HUES64 (cell line): ENCODE measurements around the gene ATXN1.

Experiments used
- H3K27ac ChIP-seq: 2 replicates; pipeline ENCODE4 v1.7.0; 2013; ENCODE audit warnings: low read depth, low read length, inconsistent platforms
- H3K27me3 ChIP-seq: 2 replicates; pipeline ENCODE4 v1.6.1; 2013; ENCODE audit warnings: mild to moderate bottlenecking, low read length; ENCODE audit not compliant: insufficient read depth
- H3K36me3 ChIP-seq: 2 replicates; pipeline ENCODE4 v1.6.1; 2013; ENCODE audit warnings: mild to moderate bottlenecking, low read length; ENCODE audit not compliant: insufficient read depth
- H3K4me1 ChIP-seq: 2 replicates; pipeline ENCODE4 v1.6.1; 2013; ENCODE audit warnings: mild to moderate bottlenecking, low read length, moderate library complexity; ENCODE audit not compliant: insufficient read depth
- H3K4me3 ChIP-seq: 2 replicates; pipeline ENCODE4 v1.5.1; 2013; ENCODE audit warnings: mild to moderate bottlenecking, low read length, moderate library complexity
- H3K9ac ChIP-seq: 2 replicates; pipeline ENCODE4 v1.6.1; 2013; ENCODE audit warnings: mild to moderate bottlenecking, low read depth, low read length
- H3K9me3 ChIP-seq: 2 replicates; pipeline ENCODE4 v1.6.1; 2013; ENCODE audit warnings: low read depth, low read length; ENCODE audit not compliant: insufficient read depth
- WGBS: fragments of 150-250, 120-280 bp; methylation state at CpG from one replicate; pipeline ENCODE4 v1.1.7; 2013; ENCODE audit warnings: missing lambda C conversion rate; 5-methylcytosine and 5-hydroxymethylcytosine counted together

ATXN1 gene

DNA sequence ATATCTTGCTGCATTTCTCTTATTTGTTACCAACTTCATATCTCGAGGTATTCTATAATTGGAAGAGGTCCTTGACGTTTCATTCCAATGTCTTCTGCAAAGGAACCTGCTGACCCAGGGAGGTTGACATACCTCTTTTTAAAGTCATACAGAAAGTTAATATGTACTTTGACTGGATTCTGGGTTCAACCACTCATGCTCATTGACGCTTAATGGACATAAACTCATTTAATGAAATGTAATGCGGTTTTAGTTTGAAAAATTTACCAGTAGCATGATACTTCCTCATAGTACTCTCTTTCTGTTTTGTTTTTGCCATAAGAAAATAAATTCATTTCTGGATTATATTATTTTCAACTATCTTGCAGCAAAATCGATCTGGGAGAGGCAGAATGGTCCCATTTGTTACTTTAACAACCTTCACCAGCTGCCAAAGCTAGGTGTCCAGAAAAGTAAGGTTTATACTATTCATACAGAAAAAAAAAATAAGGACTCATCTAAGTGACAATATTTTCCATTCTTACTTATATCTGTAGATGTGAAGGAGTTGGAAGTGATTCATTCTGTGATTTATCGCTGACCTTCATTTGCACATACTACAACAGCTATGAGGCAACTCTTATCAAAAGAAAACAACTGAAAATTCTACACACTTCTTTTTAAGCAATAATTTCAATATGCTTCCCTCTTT lies 101.6 kb downstream of the ATXN1 start:
- no peaks in the 10 kb centered on the region for H3K27me3 ChIP-seq
- no peak overlapping the region for H3K27ac ChIP-seq
- no peaks in the 10 kb centered on the region for H3K36me3 ChIP-seq
- peaks cover 9% of the 10 kb centered on the region for H3K9me3 ChIP-seq
- no peak overlapping the region for H3K9ac ChIP-seq
- no peak overlapping the region for H3K4me3 ChIP-seq
- WGBS, result 95% methylated on average over 5 of the region's 6 CpGs
- no peaks in the 10 kb centered on the region for H3K4me1 ChIP-seq

DNA sequence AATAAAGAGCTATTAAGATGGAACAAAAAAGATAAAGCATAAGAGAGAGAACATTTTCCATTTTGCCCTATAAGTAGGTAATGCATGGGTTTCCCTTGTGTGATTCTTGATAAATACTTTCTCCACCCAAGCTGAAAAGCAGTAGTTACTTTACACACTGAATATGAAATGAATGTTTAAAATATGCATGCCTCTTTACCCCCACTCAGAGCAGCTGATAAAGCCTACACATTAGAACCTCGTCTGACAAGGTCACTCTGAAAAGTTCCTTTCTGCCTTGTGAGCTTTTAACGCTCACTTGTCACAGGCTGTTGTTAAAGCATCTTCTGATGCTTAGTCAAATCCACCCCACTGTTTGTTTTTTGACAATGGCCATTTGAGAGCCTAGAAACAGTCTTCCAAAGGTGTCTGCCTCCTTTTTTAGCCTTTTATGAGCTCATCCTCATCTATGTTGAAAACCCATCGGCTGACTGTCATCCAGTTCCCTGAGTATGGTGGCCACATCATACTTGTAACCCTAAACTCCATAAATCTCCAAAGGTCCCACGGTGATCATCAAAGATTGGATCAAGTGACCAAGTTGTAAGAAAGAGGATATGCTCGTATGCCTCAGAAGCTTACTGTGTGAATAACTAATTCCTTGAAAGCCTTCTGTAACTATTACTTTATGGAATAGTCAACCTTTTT lies 102.8 kb downstream of the ATXN1 start:
- H3K36me3 ChIP-seq, result no peaks in the 10 kb centered on the region
- peaks cover 9% of the 10 kb centered on the region for H3K9me3 ChIP-seq
- no peak overlapping the region for H3K4me3 ChIP-seq
- H3K9ac ChIP-seq, result no peak overlapping the region
- WGBS, result 61% methylated on average over 5 of the region's 5 CpGs
- H3K27me3 ChIP-seq, result no peaks in the 10 kb centered on the region
- no peak overlapping the region for H3K27ac ChIP-seq
- H3K4me1 ChIP-seq, result no peaks in the 10 kb centered on the region

DNA sequence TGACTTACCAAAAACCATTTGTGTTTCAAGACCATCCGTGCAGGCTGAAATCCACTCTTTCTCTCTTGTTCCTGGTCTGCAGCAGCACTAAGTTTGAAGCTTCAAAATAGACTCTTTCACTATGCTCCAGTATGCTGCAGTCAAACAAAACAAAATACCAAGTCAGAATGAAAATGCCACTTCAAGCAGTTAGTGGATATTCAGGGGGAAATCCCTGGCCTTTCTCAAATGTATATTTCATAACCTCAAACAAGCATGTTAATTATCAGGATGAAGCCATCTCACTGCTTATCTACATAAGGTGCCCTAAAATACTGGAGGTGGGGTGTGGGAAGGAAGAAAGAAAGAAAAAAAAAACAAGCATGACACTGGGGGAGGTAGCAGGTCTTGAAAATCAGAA lies 103.5 kb downstream of the ATXN1 start:
- 90% methylated on average over 1 of the region's 1 CpG for WGBS
- H3K9ac ChIP-seq, result no peak overlapping the region

DNA sequence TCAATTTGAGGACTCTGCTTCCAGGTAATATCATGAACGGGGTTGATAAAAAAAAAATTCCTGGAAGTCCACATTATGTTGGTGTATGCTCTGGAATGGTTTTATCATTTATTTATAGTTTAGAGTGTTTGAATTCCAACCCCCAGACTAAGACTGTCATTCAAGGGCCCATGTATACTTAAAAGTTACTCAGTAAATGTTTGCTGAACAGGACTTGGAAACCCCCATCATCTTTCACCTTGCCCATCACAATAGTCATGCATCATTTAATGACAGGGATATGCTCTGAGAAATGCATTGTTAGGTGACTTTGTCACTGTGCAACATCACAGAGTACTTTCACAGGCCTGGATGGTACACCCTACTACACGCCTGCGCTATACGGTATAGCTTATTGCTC lies 104.8 kb downstream of the ATXN1 start:
- WGBS, result 99% methylated on average over 4 of the region's 4 CpGs
- Histone ChIP-seq H3K4me3 (no peak overlapping the region), H3K27me3 (no peaks in the 10 kb centered on the region), H3K36me3 (no peaks in the 10 kb centered on the region), H3K4me1 (no peaks in the 10 kb centered on the region), H3K9me3 (peaks cover 2% of the 10 kb centered on the region; the same call in 1 of the 2 replicates), H3K27ac (no peak overlapping the region), H3K9ac (no peak overlapping the region)

More for the DNA sequence above, 103.5 kb downstream of the ATXN1 start:
- Histone ChIP-seq H3K36me3 (no peaks in the 10 kb centered on the region), H3K4me1 (no peaks in the 10 kb centered on the region), H3K27ac (no peak overlapping the region), H3K4me3 (no peak overlapping the region), H3K27me3 (no peaks in the 10 kb centered on the region), H3K9me3 (peaks cover 9% of the 10 kb centered on the region)

DNA sequence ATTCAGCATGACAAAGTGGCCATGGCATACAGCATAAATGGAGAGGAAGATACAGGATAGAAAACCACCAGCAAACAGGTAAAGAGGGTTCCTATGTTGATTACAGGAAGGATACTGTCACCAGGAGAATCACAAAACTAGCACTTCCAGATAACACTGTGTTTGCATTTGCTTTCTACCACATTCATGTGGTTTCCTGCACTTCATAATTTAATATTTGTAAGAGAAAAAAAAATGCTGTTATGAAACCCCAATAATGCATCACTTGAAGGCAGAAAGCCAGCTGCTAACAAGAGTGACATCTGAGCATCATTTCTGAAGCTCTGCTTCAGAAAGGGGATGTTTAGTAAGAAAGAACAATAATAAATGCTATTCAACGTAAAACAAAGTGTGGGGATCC lies 106.6 kb downstream of the ATXN1 start:
- Histone ChIP-seq H3K27ac (no peak overlapping the region), H3K36me3 (no peaks in the 10 kb centered on the region), H3K27me3 (no peaks in the 10 kb centered on the region), H3K9me3 (no peaks in the 10 kb centered on the region), H3K4me1 (no peaks in the 10 kb centered on the region), H3K4me3 (no peak overlapping the region), H3K9ac (no peak overlapping the region)
- WGBS, result 95% methylated on average over 1 of the region's 1 CpG

DNA sequence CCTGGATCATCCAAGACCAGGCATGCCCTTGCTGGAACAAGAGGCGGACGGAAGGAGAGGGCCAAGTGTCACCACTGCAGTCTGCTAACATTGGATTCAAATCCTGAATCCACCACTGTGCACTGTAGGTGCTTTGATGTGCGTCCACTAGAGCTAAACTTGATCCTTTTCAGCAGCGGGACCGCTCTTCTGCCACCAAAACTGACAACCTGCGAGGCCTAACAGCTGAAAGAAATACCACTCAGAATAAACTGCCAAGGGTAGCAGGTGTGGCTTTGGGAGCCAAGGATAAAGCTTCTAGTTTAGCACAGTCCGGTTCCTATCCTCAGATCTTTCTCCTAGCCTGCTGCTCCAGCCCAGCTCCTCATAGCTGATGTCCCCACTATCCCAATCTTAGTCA lies 108.0 kb downstream of the ATXN1 start:
- H3K27ac ChIP-seq, result no peak overlapping the region
- H3K36me3 ChIP-seq, result no peaks in the 10 kb centered on the region
- H3K9ac ChIP-seq, result no peak overlapping the region
- no peaks in the 10 kb centered on the region for H3K27me3 ChIP-seq
- no peaks in the 10 kb centered on the region for H3K9me3 ChIP-seq
- H3K4me3 ChIP-seq, result no peak overlapping the region
- no peaks in the 10 kb centered on the region for H3K4me1 ChIP-seq
- WGBS, result 93% methylated on average over 7 of the region's 7 CpGs

DNA sequence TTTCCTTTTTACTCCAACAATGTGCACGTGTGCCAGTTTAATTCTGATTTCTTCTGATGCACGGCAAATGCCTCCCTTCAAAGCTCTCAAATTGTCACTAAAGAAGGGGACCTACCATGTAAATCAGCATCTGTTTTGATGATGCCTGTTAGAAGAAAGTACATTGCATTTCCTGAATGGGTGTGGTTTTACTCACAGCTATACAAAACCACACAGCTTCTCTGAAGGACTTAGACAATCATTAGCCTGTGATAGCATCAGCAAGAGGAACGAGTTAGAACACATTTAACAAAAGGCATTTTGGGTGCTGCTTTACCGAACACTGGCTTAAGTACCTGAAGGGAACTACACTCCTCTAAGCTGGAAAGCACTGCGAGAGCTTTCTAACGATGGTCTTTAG lies 109.4 kb downstream of the ATXN1 start:
- 95% methylated on average over 6 of the region's 6 CpGs for WGBS
- Histone ChIP-seq H3K27me3 (no peaks in the 10 kb centered on the region), H3K27ac (no peak overlapping the region), H3K9me3 (no peaks in the 10 kb centered on the region), H3K4me3 (no peak overlapping the region), H3K4me1 (no peaks in the 10 kb centered on the region), H3K9ac (no peak overlapping the region), H3K36me3 (no peaks in the 10 kb centered on the region)

DNA sequence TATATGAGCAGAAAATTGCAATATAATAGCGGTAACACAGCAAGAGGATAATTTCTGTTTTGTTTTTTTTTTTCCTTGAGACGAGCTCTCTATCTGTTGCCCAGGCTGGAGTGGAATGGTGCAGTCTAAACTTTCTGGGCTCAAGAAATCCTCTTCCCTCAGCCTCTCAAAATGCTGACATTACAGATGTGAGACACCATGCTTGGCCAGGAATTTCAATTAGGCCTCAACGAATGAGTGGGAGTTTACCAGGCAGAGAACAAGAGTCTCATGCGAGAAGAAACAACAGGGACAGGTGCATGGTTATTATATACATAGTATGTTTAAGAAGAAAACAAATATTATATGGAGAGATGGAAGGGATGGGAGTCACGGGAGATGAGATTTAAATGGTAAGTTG lies 111.4 kb downstream of the ATXN1 start:
- Histone ChIP-seq H3K9me3 (no peaks in the 10 kb centered on the region), H3K36me3 (no peaks in the 10 kb centered on the region), H3K9ac (no peak overlapping the region), H3K4me1 (no peaks in the 10 kb centered on the region), H3K4me3 (no peak overlapping the region), H3K27ac (no peak overlapping the region), H3K27me3 (no peaks in the 10 kb centered on the region)
- WGBS, result 91% methylated on average over 4 of the region's 5 CpGs

DNA sequence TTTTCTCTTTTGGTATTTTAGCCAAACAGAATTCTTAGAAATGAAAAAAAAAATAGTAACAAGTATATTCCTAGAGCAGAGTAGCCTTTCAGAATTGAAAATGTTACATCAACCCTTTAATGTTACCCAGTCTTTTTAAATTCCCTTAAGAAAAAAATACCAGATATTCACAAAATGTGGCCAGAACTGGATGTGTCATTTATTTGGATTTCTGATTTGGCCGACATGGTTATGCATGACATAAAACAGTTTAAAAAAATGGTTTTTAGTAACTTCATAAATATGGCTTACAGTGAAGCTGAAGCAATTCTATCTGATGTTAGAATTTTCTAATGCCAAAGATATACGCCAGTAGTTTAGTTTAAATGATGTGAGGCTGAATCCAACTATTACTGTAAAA lies 112.0 kb downstream of the ATXN1 start:
- Histone ChIP-seq H3K9ac (no peak overlapping the region), H3K4me1 (no peaks in the 10 kb centered on the region), H3K27me3 (no peaks in the 10 kb centered on the region), H3K4me3 (no peak overlapping the region), H3K36me3 (no peaks in the 10 kb centered on the region), H3K27ac (no peak overlapping the region), H3K9me3 (no peaks in the 10 kb centered on the region)
- 89% methylated on average over 2 of the region's 2 CpGs for WGBS

DNA sequence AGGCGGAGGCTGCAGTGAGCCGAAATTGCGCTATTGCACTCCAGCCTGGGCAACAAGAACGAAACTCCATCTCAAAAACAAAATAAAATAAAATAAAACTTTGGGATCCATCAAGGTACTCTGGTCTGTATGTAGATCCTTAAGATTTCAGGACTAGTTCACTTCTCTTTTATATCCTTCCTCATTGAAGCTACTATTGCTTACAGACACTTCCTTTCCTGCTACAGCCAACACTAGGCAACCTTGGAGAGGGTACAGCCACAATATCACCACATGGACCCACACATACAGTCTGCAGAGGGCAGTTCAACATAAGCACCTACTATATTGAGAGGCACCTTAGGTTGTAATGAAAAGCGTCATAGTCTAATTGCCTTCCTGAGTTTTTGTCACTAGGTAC lies 113.3 kb downstream of the ATXN1 start:
- Histone ChIP-seq H3K9ac (no peak overlapping the region), H3K9me3 (no peaks in the 10 kb centered on the region), H3K4me3 (no peak overlapping the region), H3K36me3 (no peaks in the 10 kb centered on the region), H3K27ac (no peak overlapping the region), H3K4me1 (no peaks in the 10 kb centered on the region), H3K27me3 (no peaks in the 10 kb centered on the region)
- 94% methylated on average over 5 of the region's 5 CpGs for WGBS

DNA sequence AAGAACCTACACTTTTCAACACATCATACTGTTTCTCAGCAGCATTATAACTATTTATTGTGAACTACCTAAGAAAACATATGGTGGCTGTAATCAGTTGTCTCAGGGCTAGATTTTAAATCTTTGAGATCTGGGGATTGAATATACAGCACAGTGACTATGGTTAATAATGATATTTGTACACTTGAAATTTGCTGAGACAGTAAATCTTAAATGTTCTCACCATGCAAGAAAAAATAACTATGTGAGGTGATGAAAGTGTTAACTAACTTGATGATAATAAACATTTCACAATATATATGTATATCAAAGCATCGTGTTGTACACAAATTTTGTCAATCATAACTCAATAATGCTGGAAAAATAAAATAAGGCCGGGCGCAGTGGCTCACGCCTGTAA lies 113.8 kb downstream of the ATXN1 start:
- WGBS, result 96% methylated on average over 4 of the region's 4 CpGs
- Histone ChIP-seq H3K36me3 (no peaks in the 10 kb centered on the region), H3K27me3 (no peaks in the 10 kb centered on the region), H3K9ac (no peak overlapping the region), H3K9me3 (no peaks in the 10 kb centered on the region), H3K27ac (no peak overlapping the region), H3K4me3 (no peak overlapping the region), H3K4me1 (no peaks in the 10 kb centered on the region)
